Erythroblast (primary cell): Measurements from ENCODE around the gene CSRP1.

ENCODE experiments used
- GATA1 ChIP-seq: IDR thresholded peaks from 2 replicates; pipeline ENCODE4 v1.6.1; 2011; ENCODE audit warnings: low read depth, mild to moderate bottlenecking, control low read depth, low read length, moderate library complexity
- POLR2A ChIP-seq: IDR thresholded peaks from 2 replicates; pipeline ENCODE4 v1.6.1; 2011; ENCODE audit warnings: mild to moderate bottlenecking, low read length

GRCh38 chr1:201497935-201498509 lies 8.9 kb downstream of the CSRP1 start:
- TF ChIP-seq POLR2A: no peak
- no peak for TF ChIP-seq GATA1
